CD4-positive, alpha-beta T cell (primary cell): Measurements from ENCODE around the gene STRN3. TPM values are rescaled to one million over a fixed set of nuclear protein-coding genes. Genes with fewer than 3 reads are reported as not detected.

Experiments
- ATAC-seq: fragments of 200-7000 bp; cut with Tn5 transposase; one replicate; pipeline ENCODE4 v1.10.0; 2022; ENCODE audit warnings: mild to moderate bottlenecking; ENCODE audit not compliant: poor library complexity
- CTCF ChIA-PET: fragments of 350-600 bp; sonication (Branson Sonifier 250); formaldehyde crosslinking; loops from one replicate; lab custom pipeline; 2021; ENCODE audit warnings: antibody characterized with exemption, inconsistent platforms; lab: Charles Lee
- POLR2A ChIA-PET: fragments of 350-600 bp; sonication (Branson Sonifier 250); formaldehyde crosslinking; loops from one replicate; lab custom pipeline; 2021; ENCODE audit warnings: antibody characterized with exemption, inconsistent platforms; lab: Charles Lee
- DNase-seq, 14 experiments: peaks; one replicate each; pipeline ENCODE4 v3.0.0-alpha.2; 2013 to 2020; ENCODE audit warnings: mixed read lengths in 2 of 14
- H3K27ac ChIP-seq, 2 donors: one replicate each; pipeline versions ENCODE4 v1.5.1 to v1.7.0; 2013; ENCODE audit warnings: low read length in 2 of 2, low read depth in 1 of 2, mild to moderate bottlenecking in 1 of 2
- H3K27me3 ChIP-seq, 2 experiments: 1 replicate in 1 of 2; 2 replicates in 1 of 2; pipeline versions ENCODE4 v1.6.1 to v1.7.0; 2013; ENCODE audit warnings: low read length in 2 of 2, control low read depth in 1 of 2, mild to moderate bottlenecking in 1 of 2, moderate library complexity in 1 of 2; ENCODE audit not compliant: insufficient read depth in 2 of 2, control insufficient read depth in 1 of 2
- H3K36me3 ChIP-seq: one replicate; pipeline ENCODE4 v1.6.1; 2013; ENCODE audit warnings: low read length, control low read depth; ENCODE audit not compliant: insufficient read depth
- H3K4me1 ChIP-seq: one replicate; pipeline ENCODE4 v1.6.1; 2013; ENCODE audit warnings: low read length, control low read depth; ENCODE audit not compliant: insufficient read depth
- H3K4me3 ChIP-seq: one replicate; pipeline ENCODE4 v1.5.1; 2013; ENCODE audit warnings: mild to moderate bottlenecking, low read length, moderate library complexity
- H3K9me3 ChIP-seq, 2 experiments: 1 replicate in 1 of 2; 2 replicates in 1 of 2; pipeline versions ENCODE4 v1.6.1 to v1.7.0; 2013; ENCODE audit warnings: low read length in 2 of 2, mild to moderate bottlenecking in 2 of 2, control low read depth in 1 of 2, moderate library complexity in 1 of 2; ENCODE audit not compliant: control insufficient read depth in 1 of 2, insufficient read depth in 1 of 2
- H3K27ac Mint-ChIP-seq: one replicate; pipeline ENCODE4 v1.8.0; 2020; ENCODE audit warnings: mixed read lengths
- H3K27me3 Mint-ChIP-seq: one replicate; pipeline ENCODE4 v1.8.0; 2021; ENCODE audit warnings: mixed read lengths
- H3K36me3 Mint-ChIP-seq: one replicate; pipeline ENCODE4 v1.8.0; 2021; ENCODE audit warnings: low read depth, mixed read lengths
- H3K4me1 Mint-ChIP-seq: one replicate; pipeline ENCODE4 v1.8.0; 2021; ENCODE audit warnings: low read depth, mixed read lengths
- H3K4me3 Mint-ChIP-seq: one replicate; pipeline ENCODE4 v1.8.0; 2020; ENCODE audit warnings: mild to moderate bottlenecking, mixed read lengths
- H3K9me3 Mint-ChIP-seq: one replicate; pipeline ENCODE4 v1.8.0; 2020; ENCODE audit warnings: mixed read lengths
- CTCF ChIP-seq: fragments of 200-600 bp; IDR thresholded peaks from one replicate; pipeline ENCODE4 v1.8.0; 2022; ENCODE audit warnings: antibody characterized with exemption, mild to moderate bottlenecking
- intact Hi-C, 2 experiments: fragments of 100-400 bp; cut with DNase I in 1 of 2; cut with micrococcal nuclease in 1 of 2; formaldehyde crosslinking; loops; one replicate each; pipeline versions ENCODE4 v1.15.1 to v1.9.0; 2023 to 2025; cut with DNase I, micrococcal nuclease
- total RNA-seq, 174 experiments: library from RNA in 2 of 174; stranded (reverse) in 2 of 174; gene quantifications; one replicate each; pipeline ENCODE4 v1.2.3 and lab custom pipeline; 2021 to 2026

Gene STRN3
- total RNA-seq, 2 experiments from 2014 or later: 15.1 to 16.9 TPM

GRCh38 chr14:31021576-31021949 is 4.6 kb downstream of the STRN3 start:
- H3K4me1 Mint-ChIP-seq: peaks cover 57% of the 10 kb centered on the region
- peak overlapping the region; percentile 1 for H3K27ac Mint-ChIP-seq
- intact Hi-C loops: loop anchor here (5.0 to 10.0 kb wide), 5 partner anchors 39 to 1183 kb away; partner anchors contain the start of genes HECTD1 (in 1 of the 2), NUBPL (in 1 of the 2), RNU6-7 (in 1 of the 2) and RNU6-8 (in 1 of the 2)
- DNase-seq (no peak), ATAC-seq (no peak)
- Histone ChIP-seq H3K4me1 (peaks cover under 1% of the 10 kb centered on the region), H3K9me3 (no peaks in the 10 kb centered on the region), H3K4me3 (no peak overlapping the region), H3K27ac (no peak overlapping the region), H3K36me3 (no peaks in the 10 kb centered on the region), H3K27me3 (no peaks in the 10 kb centered on the region)
- no peaks in the 10 kb centered on the region for H3K27me3 Mint-ChIP-seq
- H3K36me3 Mint-ChIP-seq: peaks cover 39% of the 10 kb centered on the region
- H3K9me3 Mint-ChIP-seq: no peaks in the 10 kb centered on the region
- ChIA-PET POLR2A (no interaction called here), CTCF (no interaction called here)
- H3K4me3 Mint-ChIP-seq: peak overlapping the region; percentile 14
- no peak for TF ChIP-seq CTCF

- POLR2A ChIA-PET: interaction anchor here (0.8 kb wide), 1 partner anchor 756 kb away, joined by 3 read pairs; no protein-coding TSS in a partner anchor
- H3K4me1 Mint-ChIP-seq: peaks cover 58% of the 10 kb centered on the region
- TF ChIP-seq CTCF: no peak
- DNase-seq: no peak
- H3K27ac ChIP-seq: no peak overlapping the region
- peak overlapping the region; percentile 1 for H3K27ac Mint-ChIP-seq
- no peaks in the 10 kb centered on the region for H3K27me3 ChIP-seq
- intact Hi-C loops: loop anchor here (5.0 to 10.0 kb wide), 5 partner anchors 39 to 1184 kb away; partner anchors contain the start of genes HECTD1 (in 1 of the 2), NUBPL (in 1 of the 2), RNU6-7 (in 1 of the 2) and RNU6-8 (in 1 of the 2)
- no peaks in the 10 kb centered on the region for H3K27me3 Mint-ChIP-seq
- H3K9me3 Mint-ChIP-seq: no peaks in the 10 kb centered on the region
- CTCF ChIA-PET: no interaction called here
- no peaks in the 10 kb centered on the region for H3K4me1 ChIP-seq
- H3K36me3 ChIP-seq: no peaks in the 10 kb centered on the region
- no peaks in the 10 kb centered on the region for H3K9me3 ChIP-seq
- peak overlapping the region; percentile 1 for H3K4me3 Mint-ChIP-seq
- H3K36me3 Mint-ChIP-seq: peaks cover 37% of the 10 kb centered on the region
- no peak for ATAC-seq
- no peak overlapping the region for H3K4me3 ChIP-seq
Observed at GRCh38 chr14:31020834-31021575, 5.2 kb downstream of the STRN3 start.

GRCh38 chr14:31018057-31018645 is 8.0 kb downstream of the STRN3 start:
- intact Hi-C loops: no loop called here
- Histone ChIP-seq H3K4me3 (no peak overlapping the region), H3K27ac (no peak overlapping the region), H3K4me1 (peaks cover 2% of the 10 kb centered on the region), H3K9me3 (no peaks in the 10 kb centered on the region), H3K36me3 (no peaks in the 10 kb centered on the region), H3K27me3 (no peaks in the 10 kb centered on the region)
- no peaks in the 10 kb centered on the region for H3K9me3 Mint-ChIP-seq
- no peak for DNase-seq
- H3K36me3 Mint-ChIP-seq: peaks cover 30% of the 10 kb centered on the region
- H3K27ac Mint-ChIP-seq: no peak overlapping the region
- no peak overlapping the region for H3K4me3 Mint-ChIP-seq
- H3K27me3 Mint-ChIP-seq: no peaks in the 10 kb centered on the region
- POLR2A ChIA-PET: interaction anchor here (1.0 kb wide), 1 partner anchor 8 kb away, joined by 4 read pairs; the partner anchor contains the start of gene STRN3
- TF ChIP-seq CTCF: no peak
- peaks cover 48% of the 10 kb centered on the region for H3K4me1 Mint-ChIP-seq
- ATAC-seq: no peak
- CTCF ChIA-PET: no interaction called here
